ENCODE data around the gene OXLD1. TPM values are rescaled to one million over a fixed set of nuclear protein-coding genes. Genes with fewer than 3 reads are reported as not detected.

Gene OXLD1
- total RNA-seq, 4 donors from 2014 or later = 33.5 to 68.3 (median 48.2) TPM

DNA sequence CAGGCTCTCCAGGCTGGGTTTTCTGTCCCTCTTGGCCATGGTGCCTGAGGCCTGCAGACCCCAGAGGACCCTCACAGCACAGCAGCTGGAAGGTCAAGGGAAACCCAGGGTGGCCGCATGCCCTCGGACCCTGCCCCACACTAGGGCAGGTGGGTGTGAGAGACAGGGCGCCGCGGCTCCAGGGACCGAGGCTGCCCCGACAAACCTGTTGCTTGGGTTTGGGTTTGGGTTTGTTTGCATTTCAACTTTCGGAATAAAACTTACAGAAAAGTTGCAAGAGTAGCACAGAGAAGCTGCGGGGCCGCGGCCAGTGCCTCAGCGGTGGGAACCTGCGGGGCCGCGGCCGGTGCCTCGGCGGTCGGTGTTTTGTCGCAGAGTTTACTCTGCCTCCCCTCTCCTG is 25.2 kb upstream of the OXLD1 start:
- H3K4me3 ChIP-seq (ENCODE audit: low read depth, poor library complexity, severe bottlenecking) = no peak overlapping the region
- intact Hi-C loops (cut with DNase I; ENCODE audit: low total_unique reads) = no loop called here
- 94 to 98% methylated on average over 20 of the region's 20 CpGs for WGBS, 2 donors
- no peak for TF ChIP-seq POLR2A (IDR thresholded peaks at IDR 0.05)
- TF ChIP-seq, protein P1, sequence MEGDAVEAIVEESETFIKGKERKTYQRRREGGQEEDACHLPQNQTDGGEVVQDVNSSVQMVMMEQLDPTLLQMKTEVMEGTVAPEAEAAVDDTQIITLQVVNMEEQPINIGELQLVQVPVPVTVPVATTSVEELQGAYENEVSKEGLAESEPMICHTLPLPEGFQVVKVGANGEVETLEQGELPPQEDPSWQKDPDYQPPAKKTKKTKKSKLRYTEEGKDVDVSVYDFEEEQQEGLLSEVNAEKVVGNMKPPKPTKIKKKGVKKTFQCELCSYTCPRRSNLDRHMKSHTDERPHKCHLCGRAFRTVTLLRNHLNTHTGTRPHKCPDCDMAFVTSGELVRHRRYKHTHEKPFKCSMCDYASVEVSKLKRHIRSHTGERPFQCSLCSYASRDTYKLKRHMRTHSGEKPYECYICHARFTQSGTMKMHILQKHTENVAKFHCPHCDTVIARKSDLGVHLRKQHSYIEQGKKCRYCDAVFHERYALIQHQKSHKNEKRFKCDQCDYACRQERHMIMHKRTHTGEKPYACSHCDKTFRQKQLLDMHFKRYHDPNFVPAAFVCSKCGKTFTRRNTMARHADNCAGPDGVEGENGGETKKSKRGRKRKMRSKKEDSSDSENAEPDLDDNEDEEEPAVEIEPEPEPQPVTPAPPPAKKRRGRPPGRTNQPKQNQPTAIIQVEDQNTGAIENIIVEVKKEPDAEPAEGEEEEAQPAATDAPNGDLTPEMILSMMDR (IDR thresholded peaks at IDR 0.05) = no peak
- no peak for DNase-seq (ENCODE audit: low spot score in 2 of 2)

DNA sequence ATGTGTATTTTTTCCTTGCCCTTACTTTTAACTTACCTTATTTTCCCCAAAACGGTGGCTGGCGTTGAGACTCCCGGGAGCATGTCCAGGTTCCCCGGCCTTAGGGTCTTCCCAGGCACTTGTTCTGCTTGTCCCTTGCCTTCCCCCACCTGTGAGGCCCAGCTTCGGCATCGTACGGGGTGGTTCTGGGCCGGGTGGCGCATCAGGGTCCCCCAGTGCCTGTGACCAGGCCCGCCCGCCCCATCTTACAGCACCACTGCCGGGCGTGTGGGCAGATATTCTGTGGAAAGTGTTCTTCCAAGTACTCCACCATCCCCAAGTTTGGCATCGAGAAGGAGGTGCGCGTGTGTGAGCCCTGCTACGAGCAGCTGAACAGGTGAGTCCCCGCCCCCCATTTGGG is 24.8 kb upstream of the OXLD1 start:
- 88 to 92% methylated on average over 15 to 18 of the region's 18 CpGs for WGBS, 2 donors
- intact Hi-C loops (cut with DNase I; ENCODE audit: low total_unique reads) = no loop called here
- H3K4me3 ChIP-seq (ENCODE audit: low read depth, poor library complexity, severe bottlenecking) = no peak overlapping the region
- TF ChIP-seq, protein P1 (IDR thresholded peaks at IDR 0.05) = no peak
- no peak for TF ChIP-seq POLR2A (IDR thresholded peaks at IDR 0.05)
- DNase-seq (ENCODE audit: low spot score in 2 of 2) = no peak

DNA sequence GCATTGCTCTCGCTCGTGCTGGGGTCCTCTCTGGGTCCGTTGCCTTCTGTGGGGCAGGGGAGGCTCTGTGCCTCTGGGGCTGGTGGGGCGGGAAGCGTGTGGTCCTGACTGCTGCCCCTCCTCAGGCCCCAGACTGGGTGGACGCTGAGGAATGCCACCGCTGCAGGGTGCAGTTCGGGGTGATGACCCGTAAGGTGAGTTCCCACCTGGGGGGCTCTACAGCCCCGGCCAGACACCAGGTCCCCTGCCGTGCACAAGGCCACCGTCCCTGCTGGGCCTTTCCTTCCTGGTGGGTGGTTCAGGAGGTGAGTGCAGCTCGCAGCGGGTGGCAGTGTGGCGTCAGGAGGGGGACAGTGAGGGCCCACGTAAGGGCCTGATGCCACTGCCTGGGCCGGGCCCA is 24.1 kb upstream of the OXLD1 start:
- no peak for DNase-seq (ENCODE audit: low spot score in 2 of 2)
- H3K4me3 ChIP-seq (ENCODE audit: low read depth, poor library complexity, severe bottlenecking) = no peak overlapping the region
- intact Hi-C loops (cut with DNase I; ENCODE audit: low total_unique reads) = no loop called here
- WGBS, 2 donors = 85 to 89% methylated on average over 14 to 16 of the region's 17 CpGs
- TF ChIP-seq, protein P1 (IDR thresholded peaks at IDR 0.05) = no peak
- no peak for TF ChIP-seq POLR2A (IDR thresholded peaks at IDR 0.05)

DNA sequence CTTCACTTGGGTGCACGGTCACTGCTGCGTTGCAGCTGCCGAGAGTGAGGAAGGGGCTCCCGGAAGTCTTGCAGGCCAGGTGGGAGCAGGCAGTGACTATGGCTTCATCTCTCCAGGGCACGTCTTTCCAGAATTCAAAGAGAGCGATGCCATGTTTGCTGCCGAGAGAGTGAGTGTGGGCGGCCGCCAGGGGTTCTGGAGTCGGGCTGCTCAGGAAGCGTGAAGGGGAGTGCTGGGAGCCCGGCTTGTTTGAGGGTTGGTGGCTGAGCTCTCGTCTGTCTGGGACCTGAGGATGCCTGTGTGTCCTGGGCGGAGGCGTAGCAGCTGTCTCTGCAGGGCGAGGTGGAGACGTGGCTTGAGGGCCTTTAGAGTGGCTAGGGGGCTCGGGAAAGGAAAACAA is 23.7 kb upstream of the OXLD1 start:
- no peak for TF ChIP-seq POLR2A (IDR thresholded peaks at IDR 0.05)
- TF ChIP-seq, protein P1 (IDR thresholded peaks at IDR 0.05) = no peak
- 87 to 91% methylated on average over 18 of the region's 18 CpGs for WGBS, 2 donors
- intact Hi-C loops (cut with DNase I; ENCODE audit: low total_unique reads) = no loop called here
- no peak for DNase-seq (ENCODE audit: low spot score in 2 of 2)
- no peak overlapping the region for H3K4me3 ChIP-seq (ENCODE audit: low read depth, poor library complexity, severe bottlenecking)

DNA sequence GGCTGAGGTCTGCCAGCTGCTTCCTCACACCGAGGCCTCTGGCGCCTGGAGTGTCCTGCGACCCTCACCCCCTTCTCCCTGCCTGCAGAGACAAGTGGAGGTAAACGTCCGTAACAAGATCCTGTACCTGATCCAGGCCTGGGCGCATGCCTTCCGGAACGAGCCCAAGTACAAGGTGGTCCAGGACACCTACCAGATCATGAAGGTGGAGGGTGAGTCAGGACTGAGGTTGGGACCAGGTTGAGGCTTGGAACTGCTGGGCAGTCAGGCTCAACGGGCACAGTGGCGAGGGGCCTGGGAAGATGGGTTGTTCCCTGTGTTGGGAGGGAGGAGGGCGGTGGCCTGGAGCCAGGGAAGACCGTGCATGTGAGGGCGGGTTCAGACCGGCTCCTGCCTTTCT is 22.2 kb upstream of the OXLD1 start:
- 60 to 71% methylated on average over 14 of the region's 14 CpGs for WGBS, 2 donors
- no peak overlapping the region for H3K4me3 ChIP-seq (ENCODE audit: low read depth, poor library complexity, severe bottlenecking)
- TF ChIP-seq, protein P1 (IDR thresholded peaks at IDR 0.05) = no peak
- TF ChIP-seq POLR2A (IDR thresholded peaks at IDR 0.05) = no peak
- no peak for DNase-seq (ENCODE audit: low spot score in 2 of 2)
- intact Hi-C loops (cut with DNase I; ENCODE audit: low total_unique reads) = no loop called here

DNA sequence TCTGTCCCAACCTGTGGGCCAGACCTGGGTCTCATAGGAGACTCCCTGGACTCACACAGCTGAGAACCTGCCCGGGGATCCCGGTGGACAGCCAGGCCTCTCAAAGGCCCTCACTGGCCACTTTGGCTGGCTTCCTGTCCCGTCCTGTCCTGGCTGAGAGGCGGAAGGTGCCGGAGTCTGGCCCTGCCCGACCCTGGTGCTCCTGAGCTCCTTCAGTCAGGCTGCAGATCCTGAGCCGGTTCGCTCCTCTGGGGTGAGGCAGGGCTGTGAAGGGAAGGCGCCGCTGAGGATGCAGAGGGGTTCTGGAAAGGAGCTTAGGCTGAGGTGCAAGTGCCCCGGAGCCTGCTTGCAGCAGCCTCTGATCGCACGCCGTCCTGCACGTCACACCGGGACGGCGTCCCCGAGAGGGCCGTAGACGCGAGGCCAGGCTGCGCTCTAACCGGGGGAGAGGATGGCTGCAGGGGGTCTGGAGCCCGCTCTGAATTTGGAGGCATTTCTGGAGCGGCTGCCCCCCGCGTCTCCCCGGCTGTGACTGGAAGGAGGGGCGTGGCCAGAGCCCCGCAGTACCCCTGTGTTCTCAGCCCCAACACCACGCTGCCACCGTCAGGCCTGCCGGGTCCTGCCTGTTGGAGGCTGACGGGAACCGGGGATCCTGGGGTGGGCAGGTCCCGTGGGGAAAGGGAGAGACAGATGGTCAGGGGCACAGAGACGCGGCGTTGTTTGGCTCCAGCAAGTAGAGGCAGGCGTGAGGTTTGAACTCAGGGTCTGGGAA is 21.6 kb upstream of the OXLD1 start:
- intact Hi-C loops (cut with DNase I; ENCODE audit: low total_unique reads) = no loop called here
- no peak for DNase-seq (ENCODE audit: low spot score in 2 of 2)
- TF ChIP-seq, protein P1 (IDR thresholded peaks at IDR 0.05) = no peak
- WGBS, 2 donors = 89 to 91% methylated on average over 36 to 37 of the region's 41 CpGs
- no peak overlapping the region for H3K4me3 ChIP-seq (ENCODE audit: low read depth, poor library complexity, severe bottlenecking)

Measured in lower leg skin (tissue), 4 donors.